ENCODE measurements around the gene GALK1. TPM values are rescaled to one million over a fixed set of nuclear protein-coding genes. Genes with fewer than 3 reads are reported as not detected.

The GALK1 gene
- total RNA-seq, 4 donors from 2014 or later, result 15.2 to 34.9 (median 22.9) TPM

DNA sequence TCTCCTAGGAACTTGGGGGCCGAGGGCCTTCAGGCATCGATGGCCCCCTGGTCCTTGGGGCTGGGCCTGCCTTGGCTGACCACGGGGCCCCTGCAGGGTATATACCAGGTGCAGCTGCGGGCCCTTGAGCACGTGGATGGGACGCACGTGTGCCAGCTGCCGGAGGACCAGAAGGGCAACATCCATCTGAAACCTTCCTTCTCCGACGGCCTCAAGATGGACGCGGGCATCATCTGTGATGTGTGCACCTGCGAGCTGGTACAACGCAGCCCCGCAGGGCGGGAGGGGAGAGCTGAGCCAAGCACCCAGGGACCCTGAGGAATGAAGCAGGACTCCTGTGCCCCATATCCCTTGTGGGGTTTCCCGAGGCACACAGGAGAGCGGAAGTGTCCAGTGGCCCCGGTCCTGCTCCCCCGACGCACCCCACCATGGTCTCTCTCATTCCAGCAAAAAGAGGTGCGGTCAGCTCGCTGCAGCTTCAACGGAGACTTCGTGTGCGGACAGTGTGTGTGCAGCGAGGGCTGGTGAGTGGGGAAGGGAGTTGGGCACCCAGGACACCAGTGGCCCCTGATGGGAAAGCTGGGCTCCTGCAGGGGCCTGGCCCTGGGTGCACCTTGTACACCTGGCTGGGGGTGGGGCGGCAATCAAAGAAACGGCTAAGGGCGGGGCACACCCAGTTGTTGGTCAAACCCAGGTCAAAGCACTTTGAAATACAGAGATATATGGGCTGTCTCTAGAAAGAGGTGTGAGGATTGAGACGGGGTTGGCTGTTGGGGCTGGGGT lies 33.1 kb downstream of the GALK1 start:
- Histone ChIP-seq H3K9me3 (no peaks in the 10 kb centered on the region), H3K36me3 (peaks cover 85% of the 10 kb centered on the region), H3K27ac (no peak overlapping the region), H3K4me3 (no peak overlapping the region), H3K27me3 (no peaks in the 10 kb centered on the region), H3K4me1 (no peaks in the 10 kb centered on the region)
- 94% methylated on average over 20 of the region's 31 CpGs for WGBS
- DNase-seq (ENCODE audit: low spot score in 2 of 2), result peak in 1 of 2 donors; percentile 54
- TF ChIP-seq POLR2A (IDR thresholded peaks at IDR 0.05) (no peak), POLR2AphosphoS5 (IDR thresholded peaks at IDR 0.05) (no peak)

DNA sequence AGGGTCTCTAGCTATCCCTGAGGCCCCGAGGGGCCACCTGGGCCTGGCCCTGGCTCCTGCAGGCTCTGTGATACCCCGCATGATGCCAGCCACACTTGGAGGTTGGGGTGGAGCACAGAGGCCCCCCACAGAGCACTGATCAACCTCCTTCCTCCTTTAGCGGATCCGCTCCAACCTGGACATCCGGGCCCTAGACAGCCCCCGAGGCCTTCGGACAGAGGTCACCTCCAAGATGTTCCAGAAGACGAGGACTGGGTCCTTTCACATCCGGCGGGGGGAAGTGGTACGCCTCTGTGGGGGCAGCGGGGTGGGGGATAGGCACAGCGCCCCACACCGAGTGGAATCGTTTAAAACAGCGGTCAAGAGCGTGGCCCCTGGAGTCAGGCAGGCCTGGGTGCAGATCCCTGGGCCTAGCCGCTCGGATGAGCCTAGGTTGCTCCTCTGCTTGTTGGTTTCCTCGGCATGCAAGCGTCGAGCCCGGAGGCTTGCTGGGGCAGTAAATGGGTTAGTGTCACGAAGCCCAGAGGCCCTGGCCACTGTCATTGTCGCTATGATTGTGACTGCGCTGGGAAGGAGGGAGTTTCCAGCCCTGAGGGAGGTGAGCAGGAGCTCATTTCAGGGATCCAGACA lies 33.8 kb downstream of the GALK1 start:
- Histone ChIP-seq H3K36me3 (peaks cover 83% of the 10 kb centered on the region), H3K27me3 (no peaks in the 10 kb centered on the region), H3K27ac (no peak overlapping the region), H3K9me3 (no peaks in the 10 kb centered on the region), H3K4me1 (no peaks in the 10 kb centered on the region), H3K4me3 (no peak overlapping the region)
- WGBS, result 98% methylated on average over 9 of the region's 26 CpGs
- peak in 1 of 2 donors; percentile 49 for DNase-seq (ENCODE audit: low spot score in 2 of 2)
- TF ChIP-seq POLR2AphosphoS5 (IDR thresholded peaks at IDR 0.05) (no peak), EP300 (IDR thresholded peaks at IDR 0.05) (no peak), POLR2A (IDR thresholded peaks at IDR 0.05) (no peak)
- TF ChIP-seq, protein P1, sequence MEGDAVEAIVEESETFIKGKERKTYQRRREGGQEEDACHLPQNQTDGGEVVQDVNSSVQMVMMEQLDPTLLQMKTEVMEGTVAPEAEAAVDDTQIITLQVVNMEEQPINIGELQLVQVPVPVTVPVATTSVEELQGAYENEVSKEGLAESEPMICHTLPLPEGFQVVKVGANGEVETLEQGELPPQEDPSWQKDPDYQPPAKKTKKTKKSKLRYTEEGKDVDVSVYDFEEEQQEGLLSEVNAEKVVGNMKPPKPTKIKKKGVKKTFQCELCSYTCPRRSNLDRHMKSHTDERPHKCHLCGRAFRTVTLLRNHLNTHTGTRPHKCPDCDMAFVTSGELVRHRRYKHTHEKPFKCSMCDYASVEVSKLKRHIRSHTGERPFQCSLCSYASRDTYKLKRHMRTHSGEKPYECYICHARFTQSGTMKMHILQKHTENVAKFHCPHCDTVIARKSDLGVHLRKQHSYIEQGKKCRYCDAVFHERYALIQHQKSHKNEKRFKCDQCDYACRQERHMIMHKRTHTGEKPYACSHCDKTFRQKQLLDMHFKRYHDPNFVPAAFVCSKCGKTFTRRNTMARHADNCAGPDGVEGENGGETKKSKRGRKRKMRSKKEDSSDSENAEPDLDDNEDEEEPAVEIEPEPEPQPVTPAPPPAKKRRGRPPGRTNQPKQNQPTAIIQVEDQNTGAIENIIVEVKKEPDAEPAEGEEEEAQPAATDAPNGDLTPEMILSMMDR (IDR thresholded peaks at IDR 0.05), result no peak

DNA sequence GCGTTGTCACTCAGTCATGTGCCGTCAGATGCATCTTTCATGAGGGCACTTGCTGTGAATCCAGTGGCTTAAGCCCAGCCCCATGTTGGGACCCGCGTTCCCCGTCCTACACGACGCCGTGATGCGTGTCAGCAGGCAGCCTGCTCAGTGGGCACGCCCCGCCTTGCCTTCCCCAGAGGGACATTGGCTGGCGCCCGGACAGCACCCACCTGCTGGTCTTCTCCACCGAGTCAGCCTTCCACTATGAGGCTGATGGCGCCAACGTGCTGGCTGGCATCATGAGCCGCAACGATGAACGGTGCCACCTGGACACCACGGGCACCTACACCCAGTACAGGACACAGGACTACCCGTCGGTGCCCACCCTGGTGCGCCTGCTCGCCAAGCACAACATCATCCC lies 34.9 kb downstream of the GALK1 start:
- 77% methylated on average over 24 of the region's 24 CpGs for WGBS
- Histone ChIP-seq H3K27ac (no peak overlapping the region), H3K4me1 (no peaks in the 10 kb centered on the region), H3K9me3 (no peaks in the 10 kb centered on the region), H3K4me3 (no peak overlapping the region), H3K27me3 (no peaks in the 10 kb centered on the region), H3K36me3 (peaks cover 85% of the 10 kb centered on the region)
- DNase-seq (ENCODE audit: low spot score in 2 of 2), result peak in 1 of 2 donors; percentile 56
- TF ChIP-seq, protein P1 (IDR thresholded peaks at IDR 0.05), result no peak
- TF ChIP-seq POLR2A (IDR thresholded peaks at IDR 0.05) (no peak), POLR2AphosphoS5 (IDR thresholded peaks at IDR 0.05) (no peak), EP300 (IDR thresholded peaks at IDR 0.05) (no peak)

DNA sequence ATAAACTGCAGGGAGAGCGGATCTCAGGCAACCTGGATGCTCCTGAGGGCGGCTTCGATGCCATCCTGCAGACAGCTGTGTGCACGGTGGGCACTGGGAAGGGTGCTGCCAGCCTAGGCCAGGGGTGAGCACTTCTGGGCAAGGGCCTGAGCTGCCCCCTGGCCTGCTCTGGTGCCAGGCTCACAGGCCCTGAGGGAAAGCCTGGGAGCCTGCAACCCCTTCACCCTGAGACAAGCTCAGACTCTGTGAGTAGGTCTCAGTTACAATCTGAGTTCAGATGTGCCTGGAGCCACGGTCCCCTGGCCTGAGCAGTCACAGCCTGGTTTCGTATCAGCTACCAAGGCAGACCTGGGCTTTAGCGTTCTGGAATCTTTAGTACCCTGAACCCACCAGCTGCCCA lies 35.6 kb downstream of the GALK1 start:
- no CpG with 5 or more reads among the region's 7 CpGs for WGBS
- H3K4me3 ChIP-seq, result no peak overlapping the region
- peaks cover 3% of the 10 kb centered on the region for H3K4me1 ChIP-seq
- H3K27ac ChIP-seq, result no peak overlapping the region
- H3K27me3 ChIP-seq, result no peaks in the 10 kb centered on the region
- no peak for TF ChIP-seq EP300 (IDR thresholded peaks at IDR 0.05)
- TF ChIP-seq, protein P1 (IDR thresholded peaks at IDR 0.05), result no peak
- TF ChIP-seq POLR2A (IDR thresholded peaks at IDR 0.05), result no peak
- no peak for TF ChIP-seq POLR2AphosphoS5 (IDR thresholded peaks at IDR 0.05)
- no peaks in the 10 kb centered on the region for H3K9me3 ChIP-seq
- peaks cover 83% of the 10 kb centered on the region for H3K36me3 ChIP-seq
- DNase-seq (ENCODE audit: low spot score in 2 of 2), result peak in 1 of 2 donors; percentile 52

DNA sequence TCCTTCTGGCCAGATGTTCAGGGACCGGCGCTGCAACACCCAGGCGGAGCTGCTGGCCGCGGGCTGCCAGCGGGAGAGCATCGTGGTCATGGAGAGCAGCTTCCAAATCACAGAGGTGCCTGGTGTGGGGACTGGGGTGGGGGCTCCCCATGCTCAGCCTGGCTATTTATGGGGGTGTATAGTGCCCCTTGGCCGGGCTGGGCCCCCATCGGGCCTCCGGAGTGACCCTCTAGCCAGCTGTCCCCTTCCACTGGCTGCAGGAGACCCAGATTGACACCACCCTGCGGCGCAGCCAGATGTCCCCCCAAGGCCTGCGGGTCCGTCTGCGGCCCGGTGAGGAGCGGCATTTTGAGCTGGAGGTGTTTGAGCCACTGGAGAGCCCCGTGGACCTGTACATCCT lies 37.6 kb downstream of the GALK1 start:
- Histone ChIP-seq H3K27ac (no peak overlapping the region), H3K9me3 (no peaks in the 10 kb centered on the region), H3K36me3 (peaks cover 74% of the 10 kb centered on the region), H3K4me1 (peaks cover 18% of the 10 kb centered on the region), H3K27me3 (peaks cover 1% of the 10 kb centered on the region), H3K4me3 (no peak overlapping the region)
- DNase-seq (ENCODE audit: low spot score in 2 of 2), result no peak
- no peak for TF ChIP-seq POLR2AphosphoS5 (IDR thresholded peaks at IDR 0.05)
- TF ChIP-seq, protein P1 (IDR thresholded peaks at IDR 0.05), result no peak
- no peak for TF ChIP-seq POLR2A (IDR thresholded peaks at IDR 0.05)
- no peak for TF ChIP-seq EP300 (IDR thresholded peaks at IDR 0.05)
- no CpG with 5 or more reads among the region's 18 CpGs for WGBS
